HG03108 (cell line): ENCODE data around the gene HLF.

Source experiments
- ATAC-seq: cut with Tn5 transposase; IDR thresholded peaks from one replicate; pipeline ENCODE4 v1.9.1; 2021; ENCODE audit warnings: moderate library complexity; ENCODE audit not compliant: unreplicated experiment

HLF gene, protein sequence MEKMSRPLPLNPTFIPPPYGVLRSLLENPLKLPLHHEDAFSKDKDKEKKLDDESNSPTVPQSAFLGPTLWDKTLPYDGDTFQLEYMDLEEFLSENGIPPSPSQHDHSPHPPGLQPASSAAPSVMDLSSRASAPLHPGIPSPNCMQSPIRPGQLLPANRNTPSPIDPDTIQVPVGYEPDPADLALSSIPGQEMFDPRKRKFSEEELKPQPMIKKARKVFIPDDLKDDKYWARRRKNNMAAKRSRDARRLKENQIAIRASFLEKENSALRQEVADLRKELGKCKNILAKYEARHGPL

DNA sequence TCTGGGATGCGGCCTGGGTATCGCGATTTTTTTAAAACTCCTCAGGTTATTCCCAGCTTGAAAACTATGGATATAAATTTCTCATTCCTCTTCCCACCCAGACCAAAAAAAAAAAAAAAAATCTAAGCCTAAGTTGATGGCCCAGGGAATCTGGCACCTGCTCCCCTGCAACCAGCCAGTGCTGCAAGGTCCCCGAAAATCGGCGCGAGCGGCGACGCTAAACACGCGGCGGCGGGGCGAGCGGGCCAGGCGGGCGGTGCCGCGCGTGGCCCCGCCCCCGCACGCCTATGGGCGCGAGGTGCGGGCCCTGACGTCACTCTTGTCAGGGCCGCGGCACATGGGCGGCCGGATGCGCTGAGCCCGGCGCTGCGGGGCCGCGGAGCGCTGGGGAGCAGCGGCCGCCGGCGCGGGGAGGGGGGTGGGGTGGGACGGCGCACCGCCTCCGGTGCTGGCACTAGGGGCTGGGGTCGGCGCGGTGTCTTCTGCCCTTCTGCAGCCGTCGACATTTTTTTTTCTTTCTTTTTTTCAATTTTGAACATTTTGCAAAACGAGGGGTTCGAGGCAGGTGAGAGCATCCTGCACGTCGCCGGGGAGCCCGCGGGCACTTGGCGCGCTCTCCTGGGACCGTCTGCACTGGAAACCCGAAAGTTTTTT, at the start of gene HLF:
Gene HLF (plus strand): TSS at position 316 of the 654 bp plus-strand sequence. CDS start 525 bp downstream, outside the sequence.
- peak; percentile 92 for ATAC-seq

DNA sequence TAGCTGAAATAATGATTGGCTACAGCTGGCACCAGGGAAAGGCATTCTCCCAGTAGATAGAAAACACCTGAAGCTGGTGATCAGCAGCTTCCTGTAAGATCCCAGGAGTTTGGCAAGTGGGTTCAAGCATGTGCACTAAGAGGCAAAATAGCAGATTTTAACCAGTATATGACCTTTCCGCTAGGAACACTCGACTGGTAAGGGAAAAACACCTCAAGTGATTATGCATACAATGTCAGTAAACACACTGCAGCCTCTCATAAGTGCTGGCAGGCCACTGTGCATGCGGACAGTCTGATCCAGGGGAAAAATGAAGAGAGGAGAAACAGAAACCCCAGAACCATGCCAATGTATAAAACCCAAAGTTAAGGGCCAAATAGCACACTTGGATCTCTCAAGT, 49.0 kb upstream of the HLF start:
- no peak for ATAC-seq

DNA sequence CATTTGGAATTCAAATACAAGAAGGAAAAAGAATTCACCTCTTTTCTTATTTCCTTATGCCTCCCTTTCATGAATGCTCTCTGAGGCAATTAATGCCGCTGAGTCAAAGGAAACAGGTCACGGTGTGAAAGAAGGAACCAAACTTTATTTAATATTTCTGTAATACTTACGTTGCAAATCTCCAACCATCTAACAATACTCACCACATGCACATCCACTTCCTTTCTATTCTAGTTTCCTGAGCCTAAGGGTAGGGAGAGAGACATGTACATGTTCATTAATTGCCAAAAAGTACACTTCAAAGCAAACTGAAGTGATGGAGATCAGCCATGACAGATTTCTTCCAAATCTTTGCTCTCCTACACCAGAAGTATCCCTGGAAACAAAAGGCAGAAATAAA, 47.9 kb upstream of the HLF start:
- no peak for ATAC-seq

DNA sequence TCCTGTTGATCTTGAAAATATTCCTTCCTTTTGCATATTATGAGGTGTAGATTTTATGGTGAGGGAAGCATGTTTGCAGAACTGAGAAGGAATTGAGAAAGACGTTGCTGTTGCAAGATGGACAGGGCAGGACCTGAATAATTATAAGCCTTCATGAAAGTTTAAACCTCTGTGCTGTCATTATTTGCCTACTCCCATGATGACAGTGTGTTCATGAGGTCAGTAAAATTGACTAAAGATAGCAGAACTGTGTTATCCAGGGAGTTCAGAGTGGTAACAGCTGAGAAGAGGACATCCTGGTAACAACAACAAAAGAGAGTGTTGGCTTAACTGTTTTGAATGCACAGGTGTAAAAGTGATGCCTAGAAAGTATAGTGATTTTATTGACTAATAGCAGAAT, 45.3 kb upstream of the HLF start:
- no peak for ATAC-seq

DNA sequence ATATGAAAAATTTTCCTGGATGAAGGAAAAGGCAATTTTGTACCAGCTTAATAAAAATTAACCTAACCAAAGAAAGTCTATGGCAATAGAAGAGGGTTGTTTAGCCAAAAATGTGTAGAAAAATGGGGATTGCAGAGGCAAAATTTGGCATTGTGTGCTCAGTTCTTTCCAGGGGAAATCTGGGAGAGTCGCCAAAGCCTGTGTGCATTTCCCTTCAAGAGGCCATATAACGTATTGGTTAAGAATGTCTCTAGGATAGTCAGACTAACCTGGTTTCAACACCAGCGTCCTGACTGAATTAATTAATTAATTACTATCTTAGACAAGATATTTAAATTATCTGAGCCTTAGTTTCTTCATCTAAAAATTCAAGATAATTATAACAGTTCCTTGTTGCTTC, 44.8 kb upstream of the HLF start:
- no peak for ATAC-seq

DNA sequence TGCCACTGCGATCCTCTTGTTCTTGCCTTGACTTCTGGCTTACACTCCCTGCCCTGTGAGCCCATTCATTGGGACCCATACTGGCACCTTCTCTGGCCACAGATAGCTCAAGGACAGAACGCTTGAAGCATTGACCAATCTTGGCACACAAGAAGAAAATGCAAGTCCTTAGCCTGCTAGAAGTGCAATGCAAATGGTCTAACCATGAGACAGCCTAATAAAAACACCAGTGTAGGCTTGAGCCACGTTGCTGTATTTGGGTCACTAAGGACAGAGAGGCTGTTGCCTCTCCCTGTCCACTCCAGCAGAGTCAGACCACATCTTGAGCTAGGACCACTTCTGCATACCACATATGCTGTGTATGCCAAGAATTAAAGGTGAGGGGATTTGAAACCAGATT, 41.2 kb upstream of the HLF start:
- ATAC-seq = no peak

DNA sequence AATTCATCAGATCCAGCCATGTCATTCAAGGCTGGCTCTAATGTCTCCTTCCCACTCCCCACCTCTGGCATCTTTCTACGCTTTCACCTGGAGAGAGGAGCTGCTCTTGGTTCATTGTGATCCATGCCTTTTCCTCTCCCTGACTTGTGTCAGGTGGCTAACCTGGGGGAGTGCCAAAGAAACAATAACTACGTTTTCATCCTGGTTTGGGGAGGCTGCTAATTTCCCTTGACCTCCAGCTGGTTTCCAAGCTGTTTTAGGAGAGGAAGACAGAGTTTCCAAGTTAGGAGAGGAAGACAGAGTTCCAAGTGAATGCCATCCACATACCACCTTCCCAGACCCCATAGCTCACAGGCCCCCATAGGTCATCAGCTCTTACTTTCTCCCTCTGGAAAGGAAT, 40.0 kb upstream of the HLF start:
- ATAC-seq = no peak

DNA sequence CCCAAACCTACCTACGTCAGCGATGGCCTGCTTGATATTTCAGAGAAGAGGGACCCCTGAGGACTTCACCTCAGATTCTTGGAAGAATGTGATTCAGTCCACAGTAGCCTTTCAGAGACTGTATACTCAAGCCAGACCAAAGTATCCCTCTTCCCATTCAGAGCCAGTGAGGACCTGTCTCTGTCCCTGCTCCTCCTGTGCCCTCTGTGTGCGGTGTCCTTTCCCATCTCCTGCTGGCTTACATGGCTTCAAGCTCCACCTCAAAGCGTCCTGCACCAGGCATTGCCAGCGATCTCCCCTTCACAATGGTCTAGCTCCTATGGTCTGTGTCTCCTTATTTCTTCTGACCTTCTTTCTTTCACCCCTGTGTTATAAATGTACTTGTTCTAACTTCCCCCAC, 39.5 kb upstream of the HLF start:
- ATAC-seq = no peak

DNA sequence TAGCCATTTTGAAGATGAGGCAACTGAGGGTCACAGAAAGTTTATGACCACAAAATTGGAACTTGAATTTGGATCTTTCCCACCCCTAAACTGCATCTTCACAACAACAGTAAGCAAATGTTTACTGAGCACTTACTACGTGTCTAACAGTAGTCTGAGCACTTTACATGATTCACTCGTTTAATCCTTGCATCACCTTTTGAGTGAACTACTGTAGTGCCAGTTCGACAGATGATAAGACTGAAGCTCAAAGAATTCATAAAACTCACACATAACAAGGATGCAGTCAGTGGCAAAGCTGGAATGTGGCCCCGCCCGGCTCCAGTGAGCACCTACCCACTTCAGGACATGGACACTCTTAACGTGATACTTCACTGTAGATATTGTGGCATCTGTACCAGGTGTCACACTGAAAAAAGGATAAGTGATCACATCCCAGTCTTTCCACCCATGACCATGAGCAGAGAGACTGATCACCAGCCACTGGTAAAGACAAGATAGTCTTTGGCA, 36.0 kb upstream of the HLF start:
- no peak for ATAC-seq

DNA sequence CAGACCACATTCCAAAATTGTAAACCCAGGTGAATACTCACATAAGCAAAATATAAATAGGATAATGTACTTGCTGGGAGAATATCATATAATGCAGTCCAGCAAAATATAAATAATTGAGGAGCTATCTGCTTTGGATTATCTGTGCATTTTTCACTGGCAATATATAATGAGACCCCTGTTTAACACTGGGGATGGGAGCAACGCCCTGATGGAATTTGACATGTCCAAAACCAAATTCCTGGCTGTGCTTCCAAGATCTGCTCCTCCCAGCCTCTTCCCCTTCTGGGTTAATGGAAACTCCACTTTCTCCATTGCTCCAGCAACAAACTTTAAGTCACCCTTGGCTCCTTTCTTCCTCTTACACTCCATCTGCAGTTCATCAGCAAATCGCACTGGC, 35.5 kb upstream of the HLF start:
- ATAC-seq = no peak

DNA sequence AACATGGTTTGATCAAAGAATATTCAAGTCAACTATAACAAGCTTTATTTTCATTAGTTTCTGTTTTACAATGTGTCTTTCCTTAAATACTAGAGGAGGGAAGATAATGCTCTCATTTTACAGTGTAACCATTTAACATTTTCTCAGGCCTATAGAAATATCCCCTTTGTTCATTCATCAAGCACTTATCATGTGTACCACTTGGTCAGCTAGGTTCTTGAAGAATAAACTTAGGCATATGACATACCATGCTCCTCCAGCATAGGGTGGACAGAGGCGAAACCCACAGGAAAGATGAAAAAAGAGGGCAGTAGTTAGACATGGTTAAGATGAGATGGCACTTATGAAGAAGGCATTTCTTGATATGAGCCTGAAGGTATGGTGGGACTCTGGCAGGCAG, 34.0 kb upstream of the HLF start:
- ATAC-seq = no peak

DNA sequence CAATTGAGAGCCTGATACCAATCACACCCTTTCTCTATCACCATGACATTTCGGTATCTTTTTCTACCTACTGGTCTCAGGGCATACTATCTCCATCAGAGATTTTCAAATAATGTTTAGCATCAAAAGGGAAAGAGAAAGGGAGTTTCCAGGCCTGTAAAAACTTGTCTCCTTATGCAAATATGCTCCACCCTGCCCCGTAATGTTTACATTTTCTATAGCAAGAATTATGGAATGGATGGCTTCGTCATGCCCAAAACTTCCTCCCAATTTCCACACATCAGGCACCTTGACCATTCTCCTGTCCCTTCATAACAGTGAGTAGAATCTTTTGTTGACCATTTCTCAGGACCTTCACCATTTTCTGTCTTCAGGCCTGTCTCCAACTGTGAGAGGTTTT, 30.9 kb upstream of the HLF start:
- ATAC-seq = no peak

DNA sequence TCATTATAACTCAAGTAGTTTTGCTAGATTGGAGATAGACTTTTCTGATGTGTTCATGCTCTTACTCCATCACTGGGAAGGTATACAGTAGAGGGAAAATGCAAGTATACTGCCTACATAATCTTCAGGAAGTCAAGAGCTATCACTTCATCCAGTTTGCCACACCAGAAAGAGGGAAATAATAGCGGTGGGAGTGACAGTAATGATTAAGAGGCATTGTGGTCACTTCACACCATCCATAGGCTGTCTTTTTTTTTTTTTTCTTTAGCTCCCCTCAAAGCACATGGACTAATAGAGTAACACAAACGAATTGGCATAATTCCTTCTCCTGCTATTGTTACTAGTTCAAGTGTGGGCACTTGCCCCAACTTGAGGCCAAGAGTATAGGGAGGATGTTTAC, 28.4 kb upstream of the HLF start:
- no peak for ATAC-seq

DNA sequence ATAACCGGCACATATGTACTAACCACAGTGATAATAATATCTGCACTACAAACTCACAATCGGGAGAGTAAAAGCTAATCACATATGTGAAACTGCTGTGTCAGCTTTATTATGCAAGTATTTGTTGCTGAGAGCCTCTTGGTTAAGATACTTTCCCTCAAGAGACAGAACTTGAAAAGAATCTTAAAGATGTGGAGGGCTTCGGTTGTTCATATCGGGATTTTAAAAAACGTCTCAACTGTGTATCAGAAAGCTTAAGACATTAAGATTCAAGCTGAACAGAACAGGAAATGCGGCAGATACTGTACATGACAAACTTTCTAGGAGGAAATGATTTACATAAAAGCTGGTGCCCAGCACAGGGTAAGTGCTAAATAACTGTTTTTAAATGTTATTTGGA, 27.5 kb upstream of the HLF start:
- no peak for ATAC-seq

DNA sequence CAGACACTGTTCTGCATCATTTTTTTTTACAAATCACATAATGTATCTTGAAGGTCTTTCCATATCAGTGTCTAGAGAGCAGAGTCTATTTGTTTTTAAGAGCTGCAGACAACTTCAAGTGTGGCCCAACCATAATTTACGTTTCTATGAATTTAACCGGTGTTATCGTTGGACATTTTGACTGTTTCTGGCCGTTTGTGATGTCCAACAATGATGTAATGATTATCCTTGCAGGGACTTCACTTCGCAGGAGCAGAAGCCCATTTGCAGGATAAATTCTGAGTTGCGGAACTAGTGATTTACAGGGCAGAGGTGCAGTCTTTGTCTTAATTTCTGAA, 26.9 kb upstream of the HLF start:
- no peak for ATAC-seq

DNA sequence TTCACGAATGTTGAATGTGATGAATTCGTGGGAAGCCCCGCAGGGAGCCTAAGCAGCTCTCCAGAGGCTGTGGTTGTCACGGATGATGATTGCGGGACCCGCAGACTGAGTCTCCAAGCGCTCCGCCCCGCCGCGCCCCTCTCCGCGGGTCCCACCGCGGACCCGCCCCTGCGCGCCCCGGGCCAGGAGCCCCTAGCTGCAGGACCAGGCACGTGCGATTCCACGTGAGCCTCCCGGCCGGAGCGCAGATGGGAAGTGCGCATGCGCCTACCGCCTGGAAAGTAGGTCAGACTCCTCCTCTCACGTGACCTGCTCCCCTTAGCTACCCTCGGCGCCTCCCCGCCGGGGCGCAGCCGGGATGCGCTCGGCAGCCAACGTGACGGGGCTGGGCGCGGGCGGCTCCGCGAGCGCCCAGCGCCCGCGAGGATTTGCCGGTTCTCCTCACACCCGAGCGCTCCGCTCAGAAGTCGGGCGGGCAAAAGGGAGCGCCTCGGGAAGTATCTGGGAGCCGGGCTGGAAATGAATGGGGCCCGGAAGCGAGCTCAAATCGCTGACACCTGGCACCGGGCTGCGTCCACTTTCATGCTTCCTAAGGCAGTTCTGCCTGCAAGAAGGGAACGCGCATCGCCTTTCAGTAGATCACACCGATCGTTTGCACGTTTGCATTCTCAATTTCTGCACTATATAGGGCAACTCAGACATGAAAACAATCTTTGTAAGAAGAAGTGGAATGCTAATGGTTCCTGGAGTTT, 26.4 kb upstream of the HLF start:
- peak; percentile 91 for ATAC-seq

DNA sequence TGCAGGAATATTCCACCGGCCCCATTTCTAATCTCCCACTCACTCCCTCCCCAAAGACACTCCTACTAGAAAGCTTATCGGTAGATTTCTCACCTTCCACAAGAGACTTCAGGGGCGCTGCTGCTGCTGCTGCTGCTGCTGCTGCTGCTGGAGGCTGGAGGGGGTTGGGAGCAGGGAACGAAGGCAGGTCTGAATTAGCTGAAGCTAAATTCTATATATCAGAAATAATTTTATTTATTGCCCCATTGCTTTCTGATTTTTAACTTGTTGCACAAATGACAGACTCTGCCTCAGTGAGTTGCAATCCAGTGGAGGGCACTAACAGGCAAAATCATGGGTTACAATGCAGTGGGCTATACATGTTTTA, 25.8 kb upstream of the HLF start:
- no peak for ATAC-seq

DNA sequence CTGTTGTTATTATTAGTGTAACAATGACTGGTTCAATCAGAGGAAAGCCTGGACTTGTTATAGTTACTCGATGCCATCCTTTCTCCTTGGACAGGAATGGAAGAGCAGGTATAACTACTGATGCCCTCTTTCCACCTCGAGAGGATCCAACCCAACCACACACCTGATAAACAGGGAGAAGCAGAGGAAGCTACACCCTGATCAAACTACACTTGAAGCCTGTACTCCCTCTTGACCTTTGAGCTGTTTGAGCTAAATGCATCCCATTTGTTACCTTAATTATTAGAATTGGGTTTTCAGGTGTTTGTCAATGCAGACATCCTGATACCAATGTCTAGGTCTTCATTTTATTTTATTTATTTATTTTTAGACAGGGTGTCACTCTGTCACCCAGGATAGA, 23.7 kb upstream of the HLF start:
- ATAC-seq = no peak

DNA sequence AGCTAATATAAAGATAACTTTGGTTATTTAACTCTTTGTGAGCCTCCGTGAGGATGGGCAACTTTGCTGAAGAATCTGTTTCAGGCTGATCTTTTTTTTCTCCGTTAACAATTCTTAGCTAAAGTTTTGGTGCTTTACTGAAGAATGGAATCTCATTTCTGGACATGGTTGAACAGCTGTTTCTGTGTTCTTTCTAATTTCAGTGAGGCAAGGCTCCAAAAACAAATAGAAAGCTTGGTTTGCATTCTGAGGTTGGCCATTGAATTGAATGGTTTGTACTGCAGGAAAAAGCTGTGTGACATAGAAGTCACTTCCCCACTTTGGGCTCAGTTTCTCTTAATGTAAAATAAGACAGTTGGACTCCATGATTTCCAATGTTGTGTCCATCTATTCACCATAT, 22.3 kb upstream of the HLF start:
- no peak for ATAC-seq

DNA sequence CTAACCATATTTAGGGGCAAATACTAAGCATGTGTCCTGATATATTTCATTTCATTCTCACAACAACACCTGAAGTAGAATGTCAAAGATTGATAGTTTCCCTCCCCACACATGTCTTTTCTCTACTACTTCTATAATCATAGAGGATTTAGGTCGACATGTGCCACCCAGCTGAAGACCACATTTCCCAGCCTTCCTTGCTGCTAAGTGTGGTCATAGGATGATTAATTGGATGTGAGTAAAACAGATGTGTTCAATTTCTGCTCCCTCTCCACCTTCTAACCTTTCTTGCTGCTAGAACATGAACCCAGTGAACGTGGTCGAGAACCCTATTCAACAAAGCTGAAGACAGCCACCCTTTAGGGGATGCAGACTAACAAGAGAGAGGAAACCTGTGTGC, 18.8 kb upstream of the HLF start:
- no peak for ATAC-seq

DNA sequence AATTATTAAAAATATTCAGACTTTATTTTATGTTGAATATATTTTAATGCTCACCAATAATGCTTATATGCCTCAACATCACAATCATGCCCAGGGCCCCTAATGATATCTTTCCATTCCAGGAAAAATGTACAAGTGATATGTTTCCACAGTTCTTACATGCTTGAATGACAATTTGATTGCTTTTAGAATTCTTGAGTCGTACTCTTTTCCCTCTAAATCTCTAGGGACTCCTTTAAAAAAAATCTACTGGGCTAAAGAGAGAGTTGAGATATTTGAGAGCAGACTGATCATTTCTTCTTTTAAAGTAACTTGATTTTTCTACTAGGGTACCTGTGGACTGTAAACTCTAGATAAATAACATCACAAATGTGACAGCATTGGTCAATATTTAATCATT, 18.2 kb upstream of the HLF start:
- no peak for ATAC-seq

DNA sequence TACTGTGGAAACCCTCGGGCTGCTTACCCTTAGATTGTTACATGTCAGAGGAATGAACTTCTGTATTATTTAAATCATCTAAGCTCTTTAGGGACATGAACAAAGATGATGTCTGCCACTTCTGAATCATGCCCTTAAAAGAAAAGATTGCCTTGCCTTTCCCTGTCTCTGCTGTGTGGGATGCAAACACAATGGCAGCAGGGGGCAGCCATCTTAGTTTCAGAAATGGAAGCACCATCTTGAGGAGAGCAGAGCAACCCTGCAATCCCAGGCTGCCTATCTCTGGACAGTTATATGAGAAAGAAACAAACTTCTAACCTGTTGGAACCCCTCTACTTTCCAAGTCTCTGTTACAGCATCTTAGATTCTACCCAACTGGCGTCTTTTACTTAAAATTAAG, 16.7 kb upstream of the HLF start:
- ATAC-seq = no peak
